Measurements from ENCODE around the gene PRSS8.
"Not testable (repeated sequence)": the region's sequence is repeated elsewhere in the genome, so short reads cannot be mapped to it uniquely, and the experiment has no call there.

The PRSS8 gene

DNA sequence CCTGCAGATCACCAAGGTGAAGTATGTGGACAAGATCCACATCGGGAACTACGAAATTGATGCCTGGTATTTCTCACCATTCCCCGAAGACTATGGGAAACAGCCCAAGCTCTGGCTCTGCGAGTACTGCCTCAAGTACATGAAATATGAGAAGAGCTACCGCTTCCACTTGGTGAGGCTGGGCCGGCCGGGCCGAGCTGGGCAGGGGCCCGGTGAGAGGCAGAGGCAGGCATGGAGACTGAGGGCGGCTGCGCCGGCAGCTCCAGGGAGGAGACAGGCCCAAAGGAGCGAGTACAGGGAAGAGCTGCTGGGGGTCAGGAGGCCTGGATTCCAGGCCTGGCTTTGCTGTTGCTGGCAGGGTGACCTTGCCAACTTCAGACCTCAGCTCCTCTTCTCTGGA is 8.3 kb downstream of the PRSS8 start:
- no peak for DNase-seq

DNA sequence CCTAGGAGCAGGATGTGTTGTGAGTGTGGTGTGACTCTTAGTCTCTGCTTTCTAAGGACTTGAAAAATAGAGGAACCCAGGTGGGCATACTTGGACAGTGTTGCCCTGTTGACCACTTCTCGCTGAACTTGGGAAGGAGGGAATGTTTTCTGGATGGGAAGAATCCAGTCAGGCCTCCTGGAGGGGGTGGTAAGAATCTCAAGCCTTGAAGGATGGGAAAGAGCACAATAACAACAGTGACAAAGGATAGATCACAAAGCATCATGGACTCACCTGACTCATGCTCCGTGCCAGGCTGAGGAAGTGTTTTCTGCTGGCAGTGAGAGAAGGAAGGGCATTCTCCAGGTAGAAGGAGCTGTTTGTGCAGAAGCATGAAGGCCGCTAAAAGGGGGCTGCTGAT is 9.7 kb downstream of the PRSS8 start:
- DNase-seq, result no peak

DNA sequence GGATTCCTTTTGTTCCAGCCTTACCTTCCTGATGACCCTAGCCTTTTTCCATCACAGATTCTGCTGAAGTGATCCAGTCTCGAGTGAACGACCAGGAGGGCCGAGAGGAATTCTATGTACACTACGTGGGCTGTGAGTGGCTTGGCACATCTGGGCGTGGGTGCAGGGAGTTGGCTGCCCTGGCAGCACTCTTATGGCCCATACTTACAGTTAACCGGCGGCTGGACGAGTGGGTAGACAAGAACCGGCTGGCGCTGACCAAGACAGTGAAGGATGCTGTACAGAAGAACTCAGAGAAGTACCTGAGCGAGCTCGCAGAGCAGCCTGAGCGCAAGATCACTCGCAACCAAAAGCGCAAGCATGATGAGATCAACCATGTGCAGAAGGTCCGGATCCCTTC is 15.4 kb downstream of the PRSS8 start:
- no peak for DNase-seq

DNA sequence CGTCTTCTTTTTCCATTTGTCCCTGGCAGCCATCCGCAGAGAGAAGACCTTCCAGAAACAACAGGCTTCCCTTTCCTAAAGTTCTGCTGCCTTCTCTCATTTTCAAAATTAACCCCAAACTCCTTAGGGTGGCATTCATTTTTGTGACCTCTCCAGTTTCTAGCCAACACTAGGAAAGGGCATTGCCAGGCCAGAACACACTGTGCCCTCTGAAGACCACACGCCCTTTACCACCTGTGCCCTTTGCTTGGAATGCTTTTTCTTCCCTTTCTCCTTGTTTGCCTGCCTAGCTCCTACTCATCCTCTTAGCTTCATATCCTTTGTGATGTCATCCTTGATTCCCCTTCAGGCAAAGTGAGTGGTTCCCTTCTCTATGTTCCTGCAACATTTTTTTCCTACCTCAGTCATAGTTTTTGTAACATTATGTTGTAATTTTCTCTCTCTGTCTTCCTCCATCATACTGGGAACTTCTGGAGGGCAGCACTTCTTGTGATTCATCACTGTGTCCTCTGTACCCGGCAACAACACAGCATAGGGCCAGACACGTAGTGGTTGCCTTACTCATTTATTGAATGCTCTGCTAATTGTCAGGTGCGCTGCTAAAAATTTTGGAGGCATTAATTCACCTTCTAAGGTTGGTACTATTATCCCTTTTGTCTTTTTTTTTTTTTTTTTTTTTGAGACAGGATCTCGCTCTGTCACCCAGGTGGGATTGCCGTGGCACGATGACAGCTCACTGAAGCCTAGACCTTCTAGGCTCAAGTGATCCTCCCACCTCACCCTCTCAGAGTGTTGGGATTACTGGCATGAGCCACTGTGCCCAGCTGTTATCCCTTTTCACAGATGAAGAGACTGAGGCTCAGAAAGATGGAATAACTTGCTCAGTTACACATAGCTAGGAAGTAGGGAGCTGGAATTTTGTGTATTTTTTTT is 17.0 kb downstream of the PRSS8 start:
- no peak for DNase-seq

DNA sequence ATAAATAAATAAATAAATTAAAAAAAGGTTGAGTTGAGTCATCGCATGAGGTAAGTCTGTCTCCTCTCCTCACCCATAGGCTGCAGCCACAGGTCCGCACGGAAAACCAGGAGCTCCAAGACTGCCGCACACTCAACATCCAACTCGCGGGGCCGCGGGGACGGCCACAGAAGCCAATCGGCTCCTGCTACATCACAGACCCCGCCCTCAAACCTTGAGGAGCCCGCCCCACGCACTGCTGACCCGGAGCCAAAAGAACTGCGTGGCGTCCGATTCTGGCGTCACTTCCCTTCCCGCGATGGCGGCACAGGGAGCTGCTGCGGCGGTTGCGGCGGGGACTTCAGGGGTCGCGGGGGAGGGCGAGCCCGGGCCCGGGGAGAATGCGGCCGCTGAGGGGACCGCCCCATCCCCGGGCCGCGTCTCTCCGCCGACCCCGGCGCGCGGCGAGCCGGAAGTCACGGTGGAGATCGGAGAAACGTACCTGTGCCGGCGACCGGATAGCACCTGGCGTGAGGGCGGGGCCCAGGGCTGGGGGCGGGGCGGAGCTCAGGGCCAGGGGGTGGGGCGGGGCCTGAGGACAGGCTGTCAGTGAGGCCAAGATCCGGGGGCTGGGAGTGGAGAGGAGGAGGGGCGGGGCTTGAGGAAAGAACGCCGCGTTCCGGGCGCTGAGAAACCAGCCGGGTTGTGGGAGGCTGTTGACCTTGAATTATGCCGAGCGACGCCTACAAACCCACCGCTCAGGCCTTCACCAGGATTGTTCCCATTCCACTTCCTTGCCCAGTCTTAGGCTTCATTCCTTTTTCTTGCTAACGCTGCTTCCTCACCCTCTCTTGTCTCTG is 17.9 kb downstream of the PRSS8 start, which contains the start of gene KAT8:
Gene KAT8 (plus strand): TSS at position 281 of the 839 bp plus-strand sequence. CDS start 18 bp downstream, at position 299.
- peak; percentile 99 for DNase-seq

- DNase-seq, result no peak
Measured at GRCh38 chr16:31114468-31114867, 21.1 kb downstream of the PRSS8 start.

- no peak for DNase-seq
Measured at GRCh38 chr16:31113121-31114120, 22.1 kb downstream of the PRSS8 start.

DNA sequence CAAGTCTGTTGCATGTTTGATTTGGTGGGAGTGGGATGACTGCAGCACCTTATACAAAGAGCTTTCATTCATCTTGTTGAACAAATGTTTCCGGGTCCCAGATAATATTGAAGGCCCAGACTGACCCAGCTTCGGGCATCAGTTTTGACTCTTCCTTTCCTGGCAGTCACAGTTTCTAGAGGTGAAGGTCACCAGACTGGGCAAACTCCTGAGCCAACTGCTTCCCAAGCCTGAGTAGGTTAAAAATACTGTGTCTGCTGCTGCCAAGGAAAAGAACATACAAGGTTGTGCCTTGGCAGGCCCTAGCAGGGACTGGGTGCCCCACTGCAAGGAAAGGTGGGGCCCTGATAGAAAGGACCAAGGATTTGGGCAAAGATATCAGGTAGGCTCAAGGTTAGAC is 22.8 kb downstream of the PRSS8 start:
- no peak for DNase-seq

DNA sequence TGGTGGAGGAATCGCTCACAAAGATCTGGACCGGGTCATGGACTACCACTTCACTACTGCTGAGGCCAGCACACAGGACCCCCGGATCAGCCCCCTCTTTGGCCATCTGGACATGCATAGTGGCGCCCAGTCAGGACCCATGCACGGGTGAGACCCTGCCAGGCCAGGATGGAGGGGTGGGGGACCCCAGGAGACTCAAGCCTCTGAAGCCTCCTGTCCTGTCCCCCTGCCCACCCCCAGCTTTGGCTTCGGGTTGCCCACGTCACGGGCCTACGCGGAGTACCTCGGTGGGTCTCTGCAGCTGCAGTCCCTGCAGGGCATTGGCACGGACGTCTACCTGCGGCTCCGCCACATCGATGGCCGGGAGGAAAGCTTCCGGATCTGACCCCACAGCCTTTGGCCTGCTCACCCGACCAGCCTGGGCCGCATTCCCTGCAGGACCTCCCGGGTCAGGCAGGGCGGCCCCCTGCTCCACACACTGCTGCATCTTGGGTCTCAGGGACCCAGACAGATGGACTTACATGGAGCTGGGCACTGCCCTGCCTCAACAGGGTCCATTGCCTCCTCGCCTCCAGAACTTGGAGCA is 23.6 kb downstream of the PRSS8 start:
- no peak for DNase-seq

- DNase-seq, result no peak
Measured at GRCh38 chr16:31110106-31111034, 25.2 kb downstream of the PRSS8 start.

GRCh38 chr16:31109622-31110021 is 25.9 kb downstream of the PRSS8 start:
- DNase-seq, result no peak

DNA sequence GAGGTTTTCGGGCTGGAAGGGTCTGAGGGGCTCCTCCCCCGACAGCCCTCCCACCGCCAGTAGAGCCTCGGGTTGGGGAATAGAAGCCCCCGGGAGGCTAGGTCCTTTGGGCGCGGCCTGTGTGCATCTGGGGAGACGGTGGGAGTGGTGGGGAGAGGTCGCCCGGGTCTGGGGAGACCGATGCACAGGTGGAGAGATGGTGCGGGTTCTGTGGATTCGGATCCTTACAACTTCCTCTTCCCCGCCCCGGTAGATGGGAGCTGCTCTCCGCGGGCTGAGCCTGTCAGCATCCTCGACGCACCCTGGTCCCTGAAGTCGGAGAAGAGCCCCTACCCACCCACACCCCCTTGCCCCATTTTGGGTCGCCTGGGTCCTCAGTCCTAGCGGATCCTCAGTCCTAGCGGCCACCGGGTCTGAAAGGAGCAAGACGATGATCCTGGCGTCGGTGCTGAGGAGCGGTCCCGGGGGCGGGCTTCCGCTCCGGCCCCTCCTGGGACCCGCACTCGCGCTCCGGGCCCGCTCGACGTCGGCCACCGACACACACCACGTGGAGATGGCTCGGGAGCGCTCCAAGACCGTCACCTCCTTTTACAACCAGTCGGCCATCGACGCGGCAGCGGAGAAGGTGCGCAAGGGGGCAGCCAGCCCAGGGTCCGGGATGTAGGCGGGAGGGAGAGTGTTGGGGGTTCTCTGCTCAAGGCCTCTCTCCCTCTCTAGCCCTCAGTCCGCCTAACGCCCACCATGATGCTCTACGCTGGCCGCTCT is 26.6 kb downstream of the PRSS8 start:
- DNase-seq, result no peak

DNA sequence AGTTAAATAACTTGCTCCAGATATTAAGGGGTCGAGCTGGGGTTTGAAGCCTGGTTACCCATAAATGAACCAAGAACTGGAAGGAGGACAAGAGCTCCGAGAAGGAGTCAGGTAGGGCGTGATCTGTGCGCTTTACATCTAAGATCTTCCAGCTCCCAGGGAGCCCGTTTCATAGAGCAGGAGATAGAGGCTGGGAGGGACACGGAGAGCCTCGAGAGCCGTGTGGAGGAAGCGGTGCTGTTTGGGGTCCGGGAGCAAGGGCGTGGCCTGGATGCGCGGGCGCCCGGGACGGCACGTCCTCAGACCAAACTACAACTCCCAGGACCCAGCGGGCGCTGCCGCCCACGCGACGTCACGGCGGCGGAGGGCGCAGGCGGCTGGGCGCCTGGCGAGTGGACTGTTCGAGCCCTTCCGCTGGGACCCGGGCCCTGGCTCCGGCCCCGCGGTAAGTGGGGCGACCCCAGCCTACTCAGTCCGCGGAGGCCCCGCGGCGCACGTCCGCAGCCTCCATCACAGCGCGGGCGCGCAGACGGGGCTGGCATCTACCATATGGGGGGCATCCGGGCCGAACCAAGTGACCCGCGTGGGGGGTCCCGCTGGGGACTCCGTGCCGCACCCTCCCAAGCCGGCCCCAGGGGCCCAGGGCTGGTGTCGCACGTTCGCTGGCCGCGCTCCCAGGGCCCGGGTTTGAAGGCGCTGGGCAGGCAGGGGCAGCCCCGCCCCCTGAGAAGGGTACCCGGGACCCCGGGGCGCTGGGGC is 27.3 kb downstream of the PRSS8 start, which contains the start of gene BCKDK:
Gene BCKDK (plus strand): TSS at position 352 of the 759 bp plus-strand sequence. CDS start 838 bp downstream, outside the sequence.
- peak; percentile 76 for DNase-seq

DNA sequence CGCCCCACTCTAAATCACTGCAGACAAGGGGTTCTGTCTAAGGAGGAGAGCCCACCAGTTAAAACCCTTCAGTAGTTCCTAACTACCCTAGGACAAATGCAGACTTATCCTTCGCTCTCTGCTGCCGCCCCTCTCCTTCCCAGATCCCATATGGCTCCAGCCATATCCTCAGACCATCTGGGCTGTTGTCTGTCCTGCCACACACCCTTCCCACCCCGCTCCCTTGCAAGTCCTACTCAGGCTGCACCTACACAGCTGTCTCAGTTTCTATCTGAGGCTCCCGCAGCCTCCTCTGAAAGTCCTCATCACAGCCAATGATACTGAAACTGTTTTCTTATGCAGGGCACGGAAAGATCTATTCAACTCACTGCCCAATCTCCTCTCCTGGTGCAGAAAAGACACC is 28.1 kb downstream of the PRSS8 start:
- peak; percentile 90 for DNase-seq

DNA sequence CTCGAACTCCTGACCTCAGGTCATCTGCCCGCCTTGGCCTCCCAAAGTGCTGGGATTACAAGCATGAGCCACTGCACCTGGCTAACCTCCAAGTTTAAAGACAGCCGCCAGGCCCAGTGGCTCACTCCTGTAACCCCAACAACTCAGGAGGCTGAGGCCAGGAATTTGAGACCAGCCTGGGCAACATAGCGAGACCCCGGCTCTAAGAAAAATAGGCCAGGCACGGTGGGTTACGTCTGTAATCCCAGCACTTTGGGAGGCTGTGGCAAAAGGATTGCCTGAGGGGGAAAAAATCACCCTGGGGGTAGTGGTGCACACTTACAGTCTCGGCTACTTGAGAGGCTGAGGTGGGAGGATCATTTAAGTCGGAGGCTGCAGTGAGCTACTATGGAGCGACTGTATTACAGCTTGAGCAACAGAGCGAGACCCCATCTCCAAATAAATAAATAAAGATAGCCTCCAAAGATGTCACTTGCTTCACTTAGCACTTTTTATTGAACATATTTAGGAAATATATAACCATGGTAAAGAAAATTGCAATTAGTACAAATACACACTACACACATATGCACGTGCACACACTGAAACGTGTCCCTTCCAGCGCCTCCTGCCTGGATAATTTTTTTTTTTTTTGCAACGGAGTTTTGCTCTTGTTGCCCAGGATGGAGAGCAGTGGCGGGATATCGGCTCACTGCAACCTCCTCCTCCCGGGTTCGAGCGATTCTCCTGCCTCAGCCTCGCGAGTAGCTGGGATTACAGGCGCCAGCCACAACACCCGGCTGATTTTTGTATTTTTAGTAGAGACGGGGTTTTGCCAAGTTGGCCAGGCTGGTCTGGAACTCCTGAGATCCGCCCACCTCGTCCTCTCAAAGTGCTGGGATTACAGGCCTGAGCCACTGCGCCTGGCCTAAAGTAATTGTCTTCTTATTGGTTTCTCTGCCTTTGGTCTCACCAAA is 28.7 kb downstream of the PRSS8 start:
- no peak for DNase-seq

DNA sequence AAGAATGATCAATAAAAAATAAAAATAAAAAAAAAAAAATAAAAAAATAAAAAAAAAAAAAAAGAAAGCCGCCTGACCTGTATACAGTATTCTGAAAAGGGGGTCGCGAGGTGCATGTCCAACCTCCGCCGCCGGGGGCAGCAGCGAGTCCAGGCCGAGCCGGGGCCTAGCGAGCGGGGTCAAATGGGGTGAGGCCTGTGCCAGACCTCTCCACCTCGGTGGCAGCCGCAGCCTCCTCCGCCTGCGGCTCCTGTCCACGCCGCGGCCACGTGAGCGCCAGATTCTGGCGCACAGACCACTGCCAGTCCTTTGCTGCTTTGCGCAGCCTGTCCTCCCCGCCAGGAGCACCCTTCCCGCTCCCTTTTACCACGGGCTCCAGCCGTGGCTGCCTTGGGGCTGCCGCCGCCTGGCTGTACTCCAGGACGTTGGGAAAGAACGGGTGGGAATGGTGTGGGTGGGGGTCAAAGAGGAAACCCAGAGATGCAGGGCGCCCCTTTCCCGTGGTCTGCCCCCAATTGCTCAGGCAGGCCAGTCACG is 29.8 kb downstream of the PRSS8 start:
- DNase-seq, result peak; percentile 69

GRCh38 chr16:31100876-31101641 is 34.5 kb downstream of the PRSS8 start:
- DNase-seq, result not testable (repeated sequence)
